ENCODE results near the gene C10orf95. TPM values are rescaled to one million over a fixed set of nuclear protein-coding genes. Genes with fewer than 3 reads are reported as not detected.

Gene C10orf95
- total RNA-seq, 1 experiment from 2014 or later, result not detected

DNA sequence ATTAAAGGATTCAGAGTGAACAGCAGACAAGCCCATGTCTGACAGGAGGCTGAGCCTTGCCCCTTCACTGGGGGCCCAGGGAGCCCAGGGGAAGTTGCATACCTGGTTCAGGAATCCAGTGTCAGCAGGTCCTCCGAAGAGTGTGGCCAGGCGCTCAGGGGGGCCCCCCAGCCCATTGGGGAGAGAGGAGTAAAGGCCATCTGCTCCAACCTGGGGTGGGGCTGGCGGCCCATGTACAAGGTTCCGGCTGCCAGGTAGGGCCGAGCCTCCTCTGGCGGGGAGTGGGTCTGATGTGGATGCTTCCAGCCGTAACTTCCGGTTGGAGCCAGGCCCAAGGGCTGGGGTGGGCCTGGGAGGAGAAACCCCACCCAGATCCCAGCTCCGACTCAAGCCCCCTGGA lies 35.1 kb downstream of the C10orf95 start:
- no peak for DNase-seq (ENCODE audit: low read depth)

DNA sequence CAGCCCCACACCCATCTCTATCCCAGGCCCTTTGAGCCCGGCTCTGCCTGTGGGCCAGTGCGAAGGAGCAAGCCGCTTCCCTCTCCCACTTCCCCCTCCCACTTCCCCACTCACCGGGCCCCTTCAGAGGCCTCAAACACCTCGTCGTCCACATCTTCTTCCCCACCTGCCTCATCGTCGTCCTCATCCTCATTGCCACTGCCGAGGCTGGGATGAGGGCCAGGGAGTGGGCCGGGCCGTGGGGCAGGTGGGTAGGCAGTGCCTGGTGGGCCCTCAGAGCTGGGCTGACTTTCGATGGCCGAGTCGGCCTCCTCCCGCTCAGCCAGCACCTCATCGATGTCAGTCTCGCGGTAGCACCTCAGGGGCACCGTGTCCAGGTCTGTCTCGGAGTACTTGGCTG lies 36.6 kb downstream of the C10orf95 start:
- DNase-seq (ENCODE audit: low read depth), result no peak

DNA sequence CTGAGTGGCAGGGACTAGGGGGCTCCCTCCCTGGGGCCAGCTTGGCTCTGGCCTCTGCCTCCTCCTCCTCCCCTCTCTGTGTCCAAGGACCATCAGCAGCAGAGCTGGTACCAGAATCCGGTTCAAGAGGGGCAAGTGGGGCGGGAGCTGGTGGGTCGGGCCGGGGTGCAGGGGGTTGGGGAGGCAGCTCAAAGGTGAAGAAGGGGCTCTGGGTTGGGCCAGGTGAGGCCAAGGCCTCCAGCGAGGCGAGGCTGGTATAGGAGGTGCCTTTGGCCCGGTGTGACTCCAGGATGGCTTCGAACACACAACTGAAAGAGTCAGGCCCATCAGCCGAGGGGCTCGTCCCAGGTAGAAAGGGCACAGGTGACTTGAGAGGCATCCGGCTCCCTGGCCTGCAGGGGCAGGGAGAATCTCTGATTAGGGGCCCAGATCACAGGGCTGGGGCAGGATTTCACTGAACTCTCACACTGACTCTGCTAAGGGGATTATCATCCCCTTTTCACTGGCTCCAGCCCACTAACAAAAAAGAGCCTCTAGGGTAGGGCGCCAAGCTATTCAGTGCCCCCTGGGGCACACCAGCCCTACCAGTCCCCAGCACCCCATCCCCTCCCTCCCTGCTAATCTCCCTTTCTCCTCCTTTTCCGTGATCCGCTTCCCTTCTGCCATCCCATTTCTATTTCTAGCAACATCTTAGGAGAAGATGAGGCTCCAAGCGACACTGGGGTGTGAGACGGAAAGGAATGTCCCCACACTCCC lies 37.4 kb downstream of the C10orf95 start:
- DNase-seq (ENCODE audit: low read depth), result no peak

DNA sequence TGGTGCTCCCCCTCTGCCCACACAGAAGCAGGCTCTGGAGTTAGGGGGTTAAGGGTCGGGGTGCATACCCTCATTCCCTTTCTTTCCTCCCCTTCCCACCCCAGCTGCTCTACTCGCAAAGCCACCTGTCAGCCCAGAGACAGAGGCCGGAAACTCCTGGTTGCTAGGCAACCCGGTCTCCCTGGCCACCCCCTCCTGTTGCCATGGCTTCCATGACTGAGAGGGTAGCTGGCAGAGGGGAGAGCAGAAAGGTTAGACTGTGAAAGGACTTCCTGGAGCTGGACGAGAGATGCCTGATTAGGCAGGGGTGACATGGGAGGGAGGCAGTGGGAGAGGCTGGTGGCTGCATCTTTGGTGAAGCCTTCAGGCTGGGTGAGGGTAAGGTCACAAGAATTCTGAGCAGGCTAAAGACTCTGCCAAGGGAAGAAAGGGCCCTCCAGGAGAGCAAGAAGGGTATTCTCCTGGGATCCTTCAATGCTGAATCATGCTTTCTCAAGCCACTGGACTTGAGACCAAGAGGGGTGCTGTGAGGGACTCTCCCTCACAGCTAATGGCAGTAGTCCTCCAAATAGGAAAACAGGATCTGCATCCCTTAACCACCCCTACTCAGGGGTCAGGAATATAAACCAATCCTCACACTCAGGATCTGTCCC lies 38.2 kb downstream of the C10orf95 start:
- peak; percentile 37 for DNase-seq (ENCODE audit: low read depth)

DNA sequence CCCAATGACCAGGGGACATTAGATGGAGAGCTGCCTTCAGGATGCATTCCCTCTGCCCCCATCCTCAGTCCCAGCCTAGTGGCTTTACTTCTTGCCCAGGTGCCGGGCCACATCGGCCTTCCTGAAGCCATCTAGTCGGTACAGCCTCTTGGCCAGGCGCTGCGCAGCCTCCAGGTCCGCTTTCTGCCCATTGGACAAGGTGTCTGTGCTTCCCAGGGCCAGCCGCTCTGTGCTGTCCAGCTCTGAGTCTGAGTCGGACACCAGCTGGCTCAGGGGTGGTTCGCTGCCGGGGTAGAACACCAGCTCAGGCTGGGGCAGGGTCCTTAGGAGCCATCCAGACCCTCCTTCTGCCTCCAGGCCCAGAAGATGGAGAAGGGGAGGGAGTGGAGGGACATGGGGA lies 39.0 kb downstream of the C10orf95 start:
- no peak for DNase-seq (ENCODE audit: low read depth)

DNA sequence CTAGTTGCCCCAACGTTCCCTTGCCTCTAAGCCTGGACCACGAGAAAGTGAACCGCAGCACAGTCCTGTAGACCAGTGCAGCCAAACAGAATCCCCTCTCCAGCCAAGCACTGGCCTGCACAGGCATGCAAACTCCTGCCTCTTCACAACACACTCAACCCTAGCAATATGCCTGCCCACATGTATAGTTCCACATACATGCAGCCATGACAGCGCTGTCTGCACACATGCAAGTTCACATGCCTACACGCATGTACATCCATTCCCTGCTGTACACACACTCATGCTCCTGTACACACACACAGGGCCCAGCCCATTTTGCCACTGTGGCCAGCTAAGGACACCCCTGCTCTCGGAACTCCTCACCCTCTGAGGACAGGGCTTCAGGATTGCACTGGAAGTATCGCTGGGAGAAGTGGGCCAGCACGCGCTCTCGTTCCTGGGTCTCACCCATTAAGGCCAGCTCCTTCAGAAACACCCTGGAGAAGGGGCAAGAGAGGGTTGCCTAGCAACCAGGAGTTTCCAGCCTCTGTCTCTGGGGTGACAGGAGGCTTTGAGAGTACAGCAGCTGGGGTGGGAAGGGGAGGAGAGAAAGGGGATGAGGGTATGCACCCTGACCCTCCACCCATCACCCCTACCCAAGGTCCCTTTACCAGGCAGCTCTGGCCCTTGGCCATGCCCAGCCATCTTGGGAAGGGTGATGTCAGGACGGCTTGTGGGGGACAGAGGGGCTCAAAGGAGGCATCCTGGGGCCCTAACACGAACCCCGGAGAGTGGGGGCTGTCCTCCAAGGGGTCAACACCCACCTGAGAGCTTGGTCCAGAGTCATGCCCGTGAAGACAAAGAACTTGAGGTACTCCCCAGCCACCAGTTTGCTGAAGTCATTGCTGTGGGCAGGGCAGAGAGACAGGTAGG lies 39.7 kb downstream of the C10orf95 start:
- no peak for DNase-seq (ENCODE audit: low read depth)

DNA sequence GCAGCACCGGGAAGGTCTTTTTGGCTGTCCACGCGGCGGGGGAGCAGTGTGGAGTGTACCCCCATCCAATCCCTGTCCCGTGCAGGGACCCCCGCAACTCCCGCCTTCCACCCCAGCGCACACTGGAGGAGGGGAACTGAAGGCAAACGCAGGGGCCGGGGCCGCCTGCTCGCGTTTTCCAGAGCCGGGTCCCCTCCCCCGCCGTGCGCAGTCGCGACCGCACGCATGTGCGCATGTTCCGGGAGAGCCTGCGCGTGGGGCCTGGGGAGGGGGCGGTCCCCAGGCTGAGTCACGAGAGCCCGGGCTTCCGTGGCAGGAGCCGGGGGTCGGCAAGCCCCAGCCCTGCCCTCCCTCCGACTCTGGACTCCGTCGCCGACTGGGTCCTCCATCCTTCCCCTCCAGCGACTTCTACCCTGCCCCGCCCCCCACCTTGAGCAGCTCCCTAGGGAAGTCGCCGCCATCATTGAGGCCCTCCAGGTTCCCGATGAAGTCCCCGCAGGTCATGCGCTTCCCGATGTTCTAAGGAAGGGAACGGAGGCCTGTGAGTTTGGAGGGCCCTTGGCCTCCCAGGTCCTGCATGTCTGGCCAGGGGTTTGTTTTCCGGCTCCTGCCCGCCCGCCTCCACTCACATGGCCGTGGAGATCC lies 40.8 kb downstream of the C10orf95 start:
- no peak for DNase-seq (ENCODE audit: low read depth)

DNA sequence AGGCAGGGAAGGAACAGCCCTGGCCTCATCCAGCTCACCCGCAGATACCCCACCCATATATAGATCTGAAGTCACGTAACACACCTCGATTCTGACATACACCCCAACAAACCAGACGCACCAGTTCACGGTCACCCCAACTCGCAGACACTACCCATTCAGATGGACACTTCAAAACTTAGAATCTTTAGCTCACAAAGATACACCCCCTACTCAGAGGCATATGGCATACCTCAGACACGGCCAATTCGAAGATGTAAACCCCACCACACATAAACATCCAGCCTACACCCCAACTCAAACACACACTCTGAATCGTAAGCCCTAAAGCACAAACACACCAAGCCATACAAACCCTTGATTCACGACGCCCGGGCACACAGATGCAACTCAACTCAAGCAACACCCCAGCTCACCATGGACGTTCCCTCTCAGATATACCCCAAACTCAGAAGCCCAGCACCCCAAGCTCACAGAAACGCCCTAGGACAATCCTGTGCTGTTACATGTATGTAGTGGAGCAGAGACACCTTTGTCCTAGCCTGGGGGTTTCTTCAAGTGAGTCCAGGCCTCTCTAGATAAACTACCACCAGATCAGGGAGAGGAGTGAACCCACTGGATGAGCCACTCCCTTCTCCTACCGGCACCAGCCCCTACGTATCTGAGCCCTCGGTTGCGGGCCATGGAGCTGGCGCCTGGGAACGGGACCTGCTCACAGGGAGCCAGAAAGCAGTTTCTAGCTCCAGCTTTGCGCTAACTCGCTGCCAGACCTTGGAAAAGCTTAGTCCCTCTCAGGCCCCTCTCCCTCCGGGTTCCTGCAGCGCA lies 41.5 kb downstream of the C10orf95 start:
- DNase-seq (ENCODE audit: low read depth), result no peak

DNA sequence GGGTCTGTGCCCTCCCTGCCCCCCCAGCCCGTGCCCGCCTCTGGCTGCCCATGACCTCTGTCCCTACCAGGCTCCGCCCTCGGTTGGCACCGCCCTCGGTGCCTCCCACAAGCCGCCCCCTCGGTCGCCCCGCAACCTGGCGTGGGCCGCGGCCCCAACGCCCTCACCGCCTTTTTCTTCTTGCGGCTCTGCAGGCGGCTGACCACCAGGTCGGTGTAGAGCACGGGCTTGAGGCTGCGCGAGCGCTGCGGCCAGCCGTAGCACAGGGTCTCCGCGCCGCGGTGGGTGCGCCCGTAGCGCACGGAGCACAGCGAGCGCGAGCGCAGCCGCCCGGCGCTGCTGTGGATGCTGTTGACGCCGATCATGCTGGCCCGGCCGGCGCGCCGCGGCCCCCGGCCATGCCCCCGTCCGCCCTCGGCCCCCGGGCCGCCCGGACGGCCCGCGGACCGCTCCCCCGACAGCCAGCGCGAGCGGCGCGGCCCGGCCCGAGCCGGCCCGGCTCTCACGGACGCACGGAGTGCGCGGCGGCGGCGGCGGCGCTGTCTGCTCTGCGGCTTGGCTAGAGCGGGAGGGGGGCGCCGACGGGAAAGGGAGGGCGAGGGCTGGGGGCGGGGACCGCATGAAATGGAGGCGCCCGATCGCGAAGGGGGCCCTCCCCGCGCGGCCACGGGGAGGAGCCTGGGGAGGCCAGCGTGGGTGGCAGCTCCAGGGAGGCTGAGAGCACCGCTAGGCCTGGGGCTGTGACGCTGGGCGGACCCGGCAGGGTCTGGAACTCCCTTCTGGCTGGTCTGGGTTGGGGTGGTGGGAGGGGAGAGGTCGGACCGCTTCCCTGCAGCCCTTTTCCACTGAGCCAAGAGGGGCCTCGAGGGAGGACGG lies 42.4 kb downstream of the C10orf95 start:
- no peak for DNase-seq (ENCODE audit: low read depth)

DNA sequence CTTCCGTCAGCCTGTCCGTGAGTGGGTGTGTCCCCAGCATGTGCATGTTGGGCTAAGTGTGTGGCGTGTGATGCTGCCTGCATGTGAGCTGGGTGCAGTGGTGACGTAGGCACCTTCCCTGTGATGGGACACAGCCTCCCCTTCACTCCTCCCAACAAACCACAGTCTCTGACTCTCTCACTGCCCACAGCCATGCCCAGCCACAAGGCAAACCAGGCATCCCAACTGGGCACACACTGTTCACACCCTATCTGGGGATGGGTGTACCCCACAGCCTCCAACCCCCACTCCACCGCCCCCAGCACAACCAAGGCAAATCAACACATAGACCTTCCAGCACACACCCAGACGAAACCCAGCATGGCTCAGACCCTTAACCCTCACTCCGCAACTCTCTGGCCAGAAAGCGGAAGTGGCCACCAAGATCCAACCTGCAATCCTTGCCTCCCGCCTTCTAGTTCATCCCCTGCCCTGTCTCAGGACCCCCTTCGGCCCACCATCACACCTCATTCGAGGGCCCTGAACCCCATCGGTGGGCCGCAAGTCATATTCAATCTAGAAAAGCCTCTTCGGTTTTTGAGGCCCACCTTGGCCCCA lies 43.1 kb downstream of the C10orf95 start:
- peak; percentile 30 for DNase-seq (ENCODE audit: low read depth)

DNA sequence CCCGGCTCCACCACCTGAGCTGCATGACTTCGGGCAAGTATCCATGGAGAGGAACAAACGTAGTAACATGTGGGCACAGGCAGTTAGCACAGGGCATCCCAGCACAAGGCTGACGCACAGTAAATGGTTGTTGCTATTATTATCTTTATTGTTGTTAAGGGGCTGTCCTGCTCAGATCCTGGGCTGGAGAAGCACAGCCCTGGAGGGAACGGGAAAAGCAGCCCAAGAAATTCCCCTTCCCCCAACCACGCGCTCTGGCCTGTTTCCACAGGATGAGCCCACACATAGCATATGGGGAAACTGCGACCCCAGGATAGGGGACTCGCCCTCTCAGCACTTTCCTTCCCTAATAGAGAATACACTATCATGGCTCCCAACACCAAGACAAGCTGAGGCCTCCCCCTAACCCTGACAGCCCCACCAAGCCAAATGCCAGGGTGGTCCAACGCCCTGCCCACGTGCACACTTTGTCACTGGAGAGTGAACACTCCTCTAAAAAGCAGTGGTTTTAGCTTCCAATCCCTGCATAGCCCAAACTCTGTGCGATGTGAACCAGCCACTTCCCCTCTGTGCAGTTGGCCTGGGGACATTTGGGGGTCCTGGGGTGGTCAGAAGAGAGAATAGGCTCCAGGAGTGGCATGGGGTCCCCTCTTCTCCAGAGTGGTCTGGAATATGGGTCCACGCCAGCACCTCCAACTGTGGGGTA lies 43.8 kb downstream of the C10orf95 start:
- DNase-seq (ENCODE audit: low read depth), result no peak

DNA sequence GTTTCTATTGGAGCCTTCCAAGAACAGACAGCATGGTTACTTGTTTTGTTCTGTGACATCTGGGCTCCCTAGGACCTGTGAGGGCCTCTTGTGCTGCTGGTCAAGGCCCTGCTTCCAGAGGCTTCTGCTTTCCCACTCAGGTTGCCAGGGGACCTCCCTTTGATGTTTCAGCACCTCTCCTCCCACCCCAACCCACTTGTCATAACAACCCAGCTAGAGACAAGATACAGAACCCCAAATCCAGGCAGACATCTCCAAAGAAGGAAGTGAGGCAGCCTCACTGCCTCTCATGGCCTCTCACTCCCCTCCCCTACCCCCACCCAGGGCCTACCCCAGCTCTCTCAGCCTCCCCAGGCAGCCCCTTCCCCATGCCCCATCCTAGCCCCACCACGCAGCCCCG lies 44.5 kb downstream of the C10orf95 start:
- DNase-seq (ENCODE audit: low read depth), result no peak

DNA sequence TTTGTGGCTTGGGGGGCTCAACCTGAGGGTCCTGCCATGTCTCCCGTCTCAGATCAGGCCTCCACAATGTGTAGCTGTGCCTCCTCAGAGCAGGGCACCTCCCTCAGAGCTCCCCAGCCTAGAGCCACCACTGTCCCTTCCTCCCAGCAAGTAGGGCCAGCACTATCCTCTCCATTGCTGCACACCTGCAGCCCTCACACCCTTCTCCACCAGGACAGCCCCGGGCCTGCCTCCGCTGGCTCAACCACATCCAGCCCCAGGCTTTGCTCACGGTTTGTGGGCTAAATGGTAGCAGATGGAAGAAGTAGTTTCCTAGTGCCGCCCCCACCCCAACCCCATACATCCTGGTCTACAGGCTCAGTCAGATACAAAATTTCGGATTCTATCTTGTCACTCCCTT lies 45.7 kb downstream of the C10orf95 start:
- no peak for DNase-seq (ENCODE audit: low read depth)

DNA sequence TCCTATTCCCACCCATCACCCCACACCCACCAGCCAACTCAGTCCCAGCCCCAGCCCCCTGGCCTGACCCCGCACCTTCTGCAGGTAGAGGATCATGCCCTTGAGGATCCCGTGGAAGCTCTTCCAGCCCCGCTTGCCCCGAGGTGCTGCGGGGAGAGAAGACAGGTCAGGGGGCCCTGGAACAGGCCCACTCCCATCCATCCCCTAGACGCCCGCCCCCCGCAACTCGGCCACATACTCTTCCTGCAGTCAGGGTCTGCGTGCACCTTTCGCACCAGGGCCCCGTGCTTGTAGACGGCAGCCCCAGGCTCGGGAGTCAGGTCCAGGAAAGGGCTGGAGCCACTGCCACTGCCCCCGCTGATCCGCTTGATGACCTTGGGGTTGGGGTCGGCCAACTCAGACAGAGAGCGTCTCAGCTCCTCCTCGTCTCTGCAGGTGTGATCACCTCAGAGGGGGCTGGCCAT lies 46.2 kb downstream of the C10orf95 start:
- DNase-seq (ENCODE audit: low read depth), result no peak

DNA sequence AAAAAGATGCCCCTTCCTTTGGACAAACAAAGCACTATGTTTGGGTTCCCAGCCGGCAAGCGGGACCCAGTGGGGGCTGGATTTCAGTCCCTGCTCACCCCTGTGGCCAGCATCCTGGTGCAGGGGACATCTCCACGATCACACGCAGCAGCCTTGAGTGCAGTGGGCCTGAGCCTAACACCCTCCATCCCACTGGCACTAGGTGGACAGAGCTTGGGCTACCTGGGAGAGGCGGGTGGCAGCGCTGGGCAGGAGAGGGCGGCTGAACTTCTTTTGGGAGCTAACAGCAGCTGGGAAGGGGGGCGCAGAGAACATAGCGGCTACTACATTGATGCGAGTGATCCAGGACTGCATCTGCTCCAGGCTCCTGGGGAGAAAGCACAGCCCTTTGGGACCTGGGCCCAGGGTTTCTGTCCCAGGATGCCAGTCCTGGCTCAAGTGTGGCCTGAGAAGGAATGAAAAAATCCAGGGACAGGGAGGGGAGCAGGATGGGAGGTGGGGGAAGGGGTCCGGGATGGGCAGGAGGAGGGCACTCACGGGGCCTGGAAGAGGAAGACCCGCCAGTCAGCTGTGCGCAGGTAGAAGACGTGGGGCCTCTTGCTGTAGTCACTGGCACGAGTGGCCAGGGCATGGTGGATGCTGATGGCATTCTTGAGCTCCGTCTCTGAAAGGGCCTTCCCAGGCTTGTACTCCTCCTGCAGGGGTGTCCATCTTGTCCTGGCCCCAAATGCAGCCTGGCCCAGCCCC lies 46.8 kb downstream of the C10orf95 start:
- DNase-seq (ENCODE audit: low read depth), result no peak

DNA sequence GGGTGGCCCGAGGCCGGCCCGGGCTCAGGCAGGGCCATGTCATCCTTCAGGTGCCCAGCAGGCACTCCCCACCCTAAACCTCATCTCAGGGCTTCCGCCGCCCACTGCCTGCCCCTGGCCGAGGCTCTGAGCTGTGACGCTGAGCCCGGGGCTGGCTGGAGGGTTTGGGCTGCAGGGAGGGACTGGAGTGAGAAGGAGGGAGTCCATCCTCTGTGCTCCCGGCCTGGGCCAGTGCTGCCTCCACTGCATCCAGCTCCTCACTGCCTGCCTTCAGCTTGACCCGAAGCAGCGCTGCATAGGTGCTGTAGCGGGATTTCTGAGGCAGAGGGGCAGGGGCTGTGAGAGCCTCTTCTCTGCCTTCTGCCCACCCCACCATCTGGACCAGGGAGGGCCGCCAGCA lies 48.2 kb downstream of the C10orf95 start:
- DNase-seq (ENCODE audit: low read depth), result no peak

DNA sequence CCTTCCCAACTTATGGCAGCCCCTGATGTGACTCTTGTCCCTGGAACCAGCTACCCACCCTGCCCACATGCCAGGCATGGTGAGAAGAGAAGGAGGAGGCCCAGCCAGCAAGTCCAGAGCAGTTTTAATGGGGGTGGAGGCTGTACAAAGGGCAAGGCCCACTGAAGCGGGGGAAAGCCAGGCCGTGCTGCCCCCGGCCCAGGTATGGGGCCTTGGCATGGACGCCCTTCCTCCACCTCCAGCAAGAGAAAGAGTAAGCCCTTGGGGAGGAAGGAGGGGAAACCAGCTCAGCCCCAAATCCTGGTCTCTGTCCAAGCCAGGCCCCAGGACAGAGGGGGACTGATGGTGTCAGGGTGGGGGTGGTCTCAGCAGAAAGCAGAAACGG lies 48.8 kb downstream of the C10orf95 start:
- DNase-seq (ENCODE audit: low read depth), result no peak

All from M059J (cell line).